C4-2B (cell line): ENCODE data around the gene RNLS.

Source experiments
- CTCF ChIP-seq: fragments of 450-650 bp; conservative IDR thresholded peaks from 2 replicates; pipeline ENCODE4 v1.5.1; 2017; ENCODE audit warnings: mild to moderate bottlenecking
- ZFX ChIP-seq: fragments of 450-650 bp; IDR thresholded peaks from 2 replicates; pipeline ENCODE4 v1.6.1; 2017

DNA sequence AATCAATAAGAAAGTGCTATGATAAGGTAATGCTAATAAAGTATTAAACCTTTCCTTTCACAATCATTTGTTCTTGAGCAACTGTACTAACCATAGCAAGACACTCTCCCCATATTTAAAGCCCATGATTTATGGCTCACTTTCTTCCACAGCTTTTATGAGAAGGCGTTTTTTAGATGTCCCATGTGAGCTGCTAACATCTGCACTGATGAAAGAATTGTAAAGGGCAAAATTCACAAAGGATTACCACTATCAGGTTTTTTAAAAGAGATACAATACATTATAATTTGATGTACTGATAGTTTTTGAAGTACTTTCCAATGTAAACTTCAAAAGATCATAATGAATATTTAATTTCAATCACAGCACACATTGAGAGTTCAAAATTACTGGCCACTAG lies 75.7 kb downstream of the RNLS start:
- TF ChIP-seq CTCF (no peak), ZFX (no peak)
